Duodenal mucosa (tissue), 2 donors: Measurements from ENCODE around the gene RANBP1.

Experiments
- H3K27ac ChIP-seq: one replicate; pipeline ENCODE4 v1.7.0; 2013; ENCODE audit warnings: low read depth, low read length
- H3K27me3 ChIP-seq, 2 donors: one replicate each; pipeline ENCODE4 v1.7.0; 2013; ENCODE audit warnings: low read length in 2 of 2, control low read depth in 1 of 2; ENCODE audit not compliant: insufficient read depth in 2 of 2, control insufficient read depth in 1 of 2
- H3K36me3 ChIP-seq, 2 donors: one replicate each; pipeline ENCODE4 v1.7.0; 2013; ENCODE audit warnings: low read length in 2 of 2, control low read depth in 1 of 2; ENCODE audit not compliant: insufficient read depth in 2 of 2, control insufficient read depth in 1 of 2
- H3K4me1 ChIP-seq, 2 donors: one replicate each; pipeline ENCODE4 v1.7.0; 2013; ENCODE audit warnings: low read length in 2 of 2, control low read depth in 1 of 2; ENCODE audit not compliant: insufficient read depth in 2 of 2, control insufficient read depth in 1 of 2
- H3K4me3 ChIP-seq, 2 donors: one replicate each; pipeline ENCODE4 v1.7.0; 2013; ENCODE audit warnings: low read length in 2 of 2, low read depth in 1 of 2
- H3K9ac ChIP-seq, 2 donors: one replicate each; pipeline ENCODE4 v1.7.0; 2013; ENCODE audit warnings: low read length in 2 of 2, low read depth in 1 of 2
- H3K9me3 ChIP-seq, 2 donors: one replicate each; pipeline ENCODE4 v1.7.0; 2013; ENCODE audit warnings: low read length in 2 of 2, control low read depth in 1 of 2; ENCODE audit not compliant: control insufficient read depth in 1 of 2

The RANBP1 gene

DNA sequence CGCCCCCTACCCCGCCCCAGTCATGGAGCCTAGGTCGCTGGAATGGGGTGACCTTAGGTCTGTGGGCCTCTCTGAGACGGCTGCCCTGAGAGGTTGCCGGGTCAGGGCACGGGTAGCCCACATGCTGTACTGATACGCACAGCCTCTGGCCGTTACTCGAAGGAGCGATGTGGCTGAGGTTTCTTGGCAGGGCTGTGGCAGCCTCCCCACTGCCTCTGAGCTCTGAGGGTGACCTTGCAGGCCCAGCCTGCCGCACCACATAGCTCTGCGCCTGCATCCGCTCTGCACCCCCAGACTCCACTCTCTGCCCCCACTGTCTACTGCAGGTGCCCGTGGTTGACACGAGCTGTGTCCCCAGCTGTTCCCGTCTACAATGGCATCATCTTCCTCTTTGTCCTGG lies 23.0 kb downstream of the RANBP1 start:
- Histone ChIP-seq H3K9ac (no peak overlapping the region), H3K27me3 (no peaks in the 10 kb centered on the region), H3K36me3 (peaks cover 4 to 6% of the 10 kb centered on the region in 2 donors), H3K4me1 (peaks cover 0 to 3% of the 10 kb centered on the region in 2 donors), H3K4me3 (no peak overlapping the region), H3K27ac (no peak overlapping the region), H3K9me3 (no peaks in the 10 kb centered on the region)

DNA sequence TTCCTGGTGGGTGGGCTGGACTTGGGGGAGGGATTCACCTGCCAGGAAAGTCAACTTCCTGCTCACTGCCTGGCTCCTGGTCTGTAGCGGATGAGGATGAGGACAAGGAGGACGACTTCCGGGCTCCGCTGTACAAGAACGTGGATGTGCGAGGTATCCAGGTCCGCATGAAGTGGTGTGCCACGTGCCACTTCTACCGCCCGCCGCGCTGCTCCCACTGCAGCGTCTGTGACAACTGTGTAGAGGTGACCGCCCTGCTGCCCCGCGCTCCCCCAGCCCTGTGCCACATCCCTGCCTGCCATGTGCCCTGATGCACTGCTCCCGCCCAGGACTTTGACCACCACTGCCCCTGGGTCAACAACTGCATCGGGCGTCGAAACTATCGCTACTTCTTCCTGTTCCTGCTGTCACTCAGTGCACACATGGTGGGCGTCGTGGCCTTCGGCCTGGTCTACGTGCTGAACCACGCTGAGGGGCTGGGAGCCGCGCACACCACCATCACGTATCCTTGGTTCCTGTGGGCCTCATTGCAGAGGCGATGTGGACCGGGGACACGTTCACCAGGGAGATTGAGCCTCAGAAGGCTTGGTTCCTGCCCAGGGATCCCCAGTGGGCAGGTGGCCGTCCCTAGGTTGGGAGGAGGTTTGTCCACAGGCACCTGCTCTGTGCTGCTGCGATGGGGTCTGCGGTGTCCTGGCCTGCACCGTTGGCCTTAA lies 23.6 kb downstream of the RANBP1 start:
- Histone ChIP-seq H3K9ac (no peak overlapping the region), H3K27me3 (no peaks in the 10 kb centered on the region), H3K27ac (no peak overlapping the region), H3K4me1 (peaks cover 0 to 3% of the 10 kb centered on the region in 2 donors), H3K9me3 (no peaks in the 10 kb centered on the region), H3K4me3 (no peak overlapping the region), H3K36me3 (peaks cover 4 to 6% of the 10 kb centered on the region in 2 donors)

DNA sequence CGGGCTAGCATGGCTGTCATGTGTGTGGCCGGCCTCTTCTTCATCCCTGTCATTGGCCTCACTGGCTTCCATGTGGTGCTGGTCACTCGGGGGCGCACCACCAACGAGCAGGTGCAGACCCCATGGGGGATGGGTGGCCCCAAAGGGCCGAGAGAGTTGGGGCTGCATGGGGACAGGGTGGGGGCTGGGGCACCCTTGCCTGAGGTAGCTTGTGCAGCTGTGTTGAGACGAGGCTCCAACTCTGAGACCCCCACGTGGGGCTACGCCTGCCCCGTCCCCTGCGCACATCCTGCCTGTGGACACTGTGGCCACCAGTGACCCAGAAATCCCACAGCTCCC lies 24.2 kb downstream of the RANBP1 start:
- Histone ChIP-seq H3K4me1 (peaks cover 0 to 3% of the 10 kb centered on the region in 2 donors), H3K9me3 (no peaks in the 10 kb centered on the region), H3K4me3 (no peak overlapping the region), H3K36me3 (peaks cover 4 to 6% of the 10 kb centered on the region in 2 donors), H3K27ac (no peak overlapping the region), H3K9ac (no peak overlapping the region), H3K27me3 (no peaks in the 10 kb centered on the region)

DNA sequence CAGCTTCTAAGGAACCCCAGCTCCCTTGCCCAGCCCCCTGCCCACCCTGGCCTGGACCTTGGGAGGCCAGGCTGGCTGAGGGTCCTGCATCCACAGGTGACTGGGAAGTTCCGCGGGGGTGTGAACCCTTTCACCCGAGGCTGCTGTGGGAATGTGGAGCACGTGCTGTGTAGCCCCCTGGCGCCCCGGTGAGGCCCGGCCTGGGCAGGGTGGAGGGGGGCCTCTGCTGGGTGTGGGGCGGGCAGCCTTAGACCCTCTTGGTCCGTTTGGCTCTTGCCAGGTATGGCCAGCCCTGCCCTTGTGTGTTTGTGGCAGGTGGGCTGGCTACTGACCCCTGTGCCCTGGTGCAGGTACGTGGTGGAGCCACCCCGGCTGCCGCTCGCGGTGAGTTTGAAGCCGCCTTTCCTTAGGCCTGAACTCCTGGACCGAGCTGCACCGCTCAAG lies 24.6 kb downstream of the RANBP1 start:
- no peak overlapping the region for H3K4me3 ChIP-seq
- no peak overlapping the region for H3K9ac ChIP-seq
- H3K27me3 ChIP-seq, result no peaks in the 10 kb centered on the region
- H3K9me3 ChIP-seq, result no peaks in the 10 kb centered on the region
- peaks cover 0 to 3% of the 10 kb centered on the region in 2 donors for H3K4me1 ChIP-seq
- H3K27ac ChIP-seq, result no peak overlapping the region
- peaks cover 4 to 6% of the 10 kb centered on the region in 2 donors for H3K36me3 ChIP-seq

DNA sequence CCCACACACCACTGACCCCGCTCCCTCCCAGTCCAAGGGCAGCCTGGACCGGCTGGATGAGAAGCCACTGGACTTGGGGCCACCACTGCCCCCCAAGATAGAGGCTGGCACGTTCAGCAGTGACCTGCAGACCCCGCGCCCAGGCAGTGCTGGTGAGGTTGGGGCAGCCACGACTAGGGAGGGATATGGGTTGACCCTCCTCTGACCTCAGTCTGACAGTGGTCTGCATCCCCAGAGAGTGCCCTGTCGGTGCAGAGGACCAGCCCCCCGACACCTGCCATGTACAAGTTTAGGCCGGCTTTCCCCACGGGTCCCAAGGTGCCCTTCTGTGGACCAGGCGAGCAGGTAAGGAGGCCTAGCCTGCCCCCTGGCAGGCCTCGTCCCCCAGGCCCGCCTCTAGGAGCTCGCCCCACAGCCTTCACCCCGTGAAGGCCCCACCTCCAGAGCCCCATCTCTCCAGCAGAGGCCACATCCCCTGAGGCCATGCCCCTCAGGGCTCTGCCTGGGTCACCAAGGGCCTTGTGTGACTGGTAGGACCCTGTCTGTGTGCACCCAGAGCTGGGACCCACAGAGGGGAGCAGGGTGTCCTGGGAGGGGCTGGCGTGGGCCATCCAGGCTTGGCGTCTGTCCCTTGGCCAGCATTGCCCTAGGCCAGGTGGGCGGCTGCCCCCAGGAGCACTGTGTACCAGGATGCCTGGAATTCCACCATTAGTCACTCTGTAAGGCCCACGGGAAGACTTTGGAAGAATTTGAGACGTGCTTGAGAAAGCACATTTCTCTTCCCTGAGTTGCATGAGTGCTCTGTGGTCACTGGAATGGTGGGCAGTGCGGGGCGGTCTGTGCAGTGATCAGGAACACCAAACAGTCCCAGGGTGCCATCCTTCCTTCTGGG lies 25.5 kb downstream of the RANBP1 start:
- H3K27me3 ChIP-seq, result no peaks in the 10 kb centered on the region
- H3K9ac ChIP-seq, result no peak overlapping the region
- no peaks in the 10 kb centered on the region for H3K9me3 ChIP-seq
- peaks cover 4 to 6% of the 10 kb centered on the region in 2 donors for H3K36me3 ChIP-seq
- H3K27ac ChIP-seq, result no peak overlapping the region
- peaks cover 0 to 3% of the 10 kb centered on the region in 2 donors for H3K4me1 ChIP-seq
- no peak overlapping the region for H3K4me3 ChIP-seq

DNA sequence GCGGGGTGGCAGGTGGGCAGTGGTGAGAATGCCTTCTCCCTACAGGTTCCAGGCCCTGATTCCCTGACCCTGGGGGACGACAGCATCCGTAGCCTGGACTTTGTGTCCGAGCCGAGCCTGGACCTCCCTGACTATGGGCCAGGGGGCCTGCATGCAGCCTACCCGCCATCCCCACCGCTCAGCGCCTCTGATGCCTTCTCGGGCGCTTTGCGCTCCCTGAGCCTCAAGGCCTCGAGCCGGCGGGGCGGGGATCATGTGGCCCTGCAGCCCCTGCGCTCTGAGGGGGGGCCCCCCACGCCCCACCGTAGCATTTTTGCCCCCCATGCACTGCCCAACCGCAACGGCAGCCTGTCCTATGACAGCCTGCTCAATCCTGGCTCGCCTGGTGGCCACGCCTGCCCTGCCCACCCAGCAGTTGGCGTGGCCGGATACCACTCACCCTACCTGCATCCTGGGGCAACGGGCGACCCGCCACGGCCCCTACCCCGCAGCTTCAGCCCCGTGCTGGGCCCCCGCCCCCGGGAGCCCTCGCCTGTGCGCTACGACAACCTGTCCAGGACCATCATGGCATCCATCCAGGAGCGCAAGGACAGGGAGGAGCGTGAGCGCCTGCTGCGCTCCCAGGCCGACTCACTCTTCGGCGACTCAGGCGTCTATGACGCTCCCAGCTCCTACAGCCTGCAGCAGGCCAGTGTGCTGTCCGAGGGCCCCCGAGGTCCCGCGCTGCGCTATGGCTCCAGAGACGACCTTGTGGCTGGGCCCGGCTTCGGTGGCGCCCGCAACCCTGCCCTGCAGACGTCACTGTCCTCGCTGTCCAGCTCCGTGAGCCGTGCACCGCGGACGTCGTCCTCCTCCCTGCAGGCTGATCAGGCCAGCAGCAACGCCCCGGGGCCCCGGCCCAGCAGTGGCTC lies 27.1 kb downstream of the RANBP1 start:
- H3K36me3 ChIP-seq, result peaks cover 4 to 6% of the 10 kb centered on the region in 2 donors
- no peak overlapping the region for H3K27ac ChIP-seq
- H3K27me3 ChIP-seq, result no peaks in the 10 kb centered on the region
- no peak overlapping the region for H3K9ac ChIP-seq
- H3K4me3 ChIP-seq, result no peak overlapping the region
- H3K4me1 ChIP-seq, result peaks cover 0 to 6% of the 10 kb centered on the region in 2 donors
- no peaks in the 10 kb centered on the region for H3K9me3 ChIP-seq

DNA sequence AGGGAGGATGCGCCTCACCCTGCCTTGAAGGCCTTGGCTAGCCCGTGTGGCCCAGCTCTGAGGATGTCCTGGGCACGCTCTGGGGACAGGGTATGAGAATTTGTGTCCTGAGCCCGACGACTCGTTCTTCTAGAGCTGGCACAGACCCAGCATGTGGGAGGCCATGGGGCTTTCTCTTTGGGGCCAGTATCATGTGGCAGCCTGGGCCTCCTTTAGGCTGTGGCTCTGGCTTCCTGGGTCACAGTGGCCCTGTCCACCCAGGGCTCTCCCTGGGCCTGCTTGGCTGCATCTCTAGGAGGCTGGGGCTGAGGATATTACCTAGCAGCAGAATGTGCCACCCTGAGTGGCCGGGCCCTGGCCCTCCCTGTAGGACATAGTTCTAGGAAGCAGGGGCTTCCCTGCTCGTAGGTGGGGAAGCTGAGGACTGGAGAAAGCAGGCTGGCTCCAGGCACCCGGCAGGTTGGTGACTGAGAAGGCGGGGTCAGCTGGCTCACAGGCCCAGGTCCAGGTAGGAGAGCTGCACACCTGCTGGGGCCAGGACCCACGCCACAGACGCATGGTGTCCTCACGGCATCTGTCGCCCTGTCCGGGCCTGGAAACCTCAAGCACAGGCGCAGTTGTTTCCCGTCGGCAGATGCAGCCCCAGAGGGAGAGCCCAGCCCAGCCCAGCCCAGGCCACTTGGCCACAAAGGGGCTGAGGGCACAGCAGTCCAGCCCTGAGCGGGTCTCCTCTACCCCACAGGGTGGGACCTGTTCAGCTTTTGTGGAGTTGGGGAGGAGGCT lies 28.2 kb downstream of the RANBP1 start:
- no peak overlapping the region for H3K9ac ChIP-seq
- H3K27ac ChIP-seq, result no peak overlapping the region
- no peaks in the 10 kb centered on the region for H3K9me3 ChIP-seq
- H3K27me3 ChIP-seq, result no peaks in the 10 kb centered on the region
- peaks cover 0 to 3% of the 10 kb centered on the region in 2 donors for H3K4me1 ChIP-seq
- H3K36me3 ChIP-seq, result peaks cover 4 to 6% of the 10 kb centered on the region in 2 donors
- H3K4me3 ChIP-seq, result no peak overlapping the region

DNA sequence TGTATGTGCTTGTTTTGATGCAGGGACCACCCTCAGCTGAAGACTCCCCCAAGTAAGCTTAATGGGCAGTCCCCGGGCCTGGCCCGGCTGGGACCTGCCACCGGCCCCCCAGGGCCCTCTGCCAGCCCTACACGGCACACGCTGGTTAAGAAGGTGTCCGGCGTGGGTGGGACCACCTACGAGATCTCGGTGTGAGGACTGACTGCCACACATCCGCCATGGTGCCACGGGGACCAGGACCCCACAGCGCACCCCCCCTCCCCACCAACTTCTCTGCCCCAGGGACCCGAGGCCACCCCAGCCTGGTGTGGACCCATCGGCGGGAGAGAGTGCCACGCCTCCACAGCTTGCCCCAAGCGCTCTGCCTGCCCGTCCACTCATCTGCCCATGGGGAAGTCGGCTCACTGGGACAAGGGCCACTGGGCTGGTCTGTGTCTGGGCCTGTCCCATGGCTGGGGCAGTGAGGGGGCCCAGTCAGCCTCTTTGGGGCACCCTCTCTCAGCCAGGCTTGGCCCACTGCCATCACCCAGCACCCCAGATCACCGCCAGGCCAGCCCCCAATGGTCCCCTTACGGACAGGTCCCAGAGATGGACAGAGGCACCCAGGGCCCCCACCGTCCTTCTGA lies 29.4 kb downstream of the RANBP1 start:
- H3K36me3 ChIP-seq, result no peaks in the 10 kb centered on the region
- no peaks in the 10 kb centered on the region for H3K27me3 ChIP-seq
- H3K27ac ChIP-seq, result no peak overlapping the region
- H3K9me3 ChIP-seq, result no peaks in the 10 kb centered on the region
- peaks cover 0 to 3% of the 10 kb centered on the region in 2 donors for H3K4me1 ChIP-seq
- no peak overlapping the region for H3K4me3 ChIP-seq
- H3K9ac ChIP-seq, result no peak overlapping the region

DNA sequence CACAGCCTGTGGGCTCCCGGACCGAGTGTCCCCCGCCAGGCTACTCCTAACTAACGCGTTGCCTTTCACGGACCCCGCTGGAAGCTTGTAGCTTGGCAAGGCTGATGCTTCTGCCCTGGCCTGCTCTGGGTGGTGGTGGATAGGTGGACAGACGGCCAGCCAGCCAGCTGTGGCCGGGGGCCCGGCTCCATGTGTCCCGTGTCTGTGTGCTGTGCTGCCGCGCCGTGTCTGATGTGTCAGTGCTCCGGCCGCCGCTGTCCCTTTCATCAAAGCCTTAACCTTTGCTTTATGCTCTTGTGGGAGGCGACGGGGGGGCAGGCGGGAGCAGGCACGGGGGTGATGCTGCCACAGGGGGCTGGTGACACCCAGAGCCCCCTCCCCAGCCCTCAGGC lies 29.9 kb downstream of the RANBP1 start:
- Histone ChIP-seq H3K9ac (no peak overlapping the region), H3K4me1 (peaks cover 0 to 3% of the 10 kb centered on the region in 2 donors), H3K36me3 (no peaks in the 10 kb centered on the region), H3K9me3 (no peaks in the 10 kb centered on the region), H3K27ac (no peak overlapping the region), H3K4me3 (no peak overlapping the region), H3K27me3 (no peaks in the 10 kb centered on the region)
